H9 (cell line): ENCODE measurements around the gene KCNAB1. TPM values are rescaled to one million over a fixed set of nuclear protein-coding genes. Genes with fewer than 3 reads are reported as not detected.

Source experiments
- DNase-seq: peaks from one replicate; pipeline ENCODE4 v3.0.0-alpha.2; 2017
- H2AFZ ChIP-seq: one replicate; pipeline ENCODE4 v1.6.1; 2013; ENCODE audit warnings: mild to moderate bottlenecking, low read length, control low read depth, moderate library complexity
- H2AK5ac ChIP-seq: 2 replicates; pipeline ENCODE4 v1.6.1; 2013; ENCODE audit warnings: low read length, control low read depth, mixed read lengths; ENCODE audit not compliant: insufficient read length
- H2BK120ac ChIP-seq: one replicate; pipeline ENCODE4 v1.6.1; 2013; ENCODE audit warnings: low read depth, mild to moderate bottlenecking, low read length, control low read depth, inconsistent platforms; ENCODE audit not compliant: poor library complexity, severe bottlenecking
- H2BK12ac ChIP-seq: 2 replicates; pipeline ENCODE4 v1.6.1; 2013; ENCODE audit warnings: low read length, control low read depth, mixed read lengths, low read depth; ENCODE audit not compliant: insufficient read length
- H2BK15ac ChIP-seq: 2 replicates; pipeline ENCODE4 v1.6.1; 2013; ENCODE audit warnings: low read depth, low read length, control low read depth
- H2BK20ac ChIP-seq: one replicate; pipeline ENCODE4 v1.6.1; 2013; ENCODE audit warnings: low read depth, mild to moderate bottlenecking, low read length, control low read depth, inconsistent platforms; ENCODE audit not compliant: poor library complexity, severe bottlenecking
- H2BK5ac ChIP-seq: 2 replicates; pipeline ENCODE4 v1.6.1; 2013; ENCODE audit warnings: low read length, control low read depth, mixed read lengths; ENCODE audit not compliant: insufficient read length
- H3K14ac ChIP-seq: 2 replicates; pipeline ENCODE4 v1.6.1; 2013; ENCODE audit warnings: low read length, control low read depth; ENCODE audit not compliant: insufficient read depth
- H3K18ac ChIP-seq: 2 replicates; pipeline ENCODE4 v1.6.1; 2013; ENCODE audit warnings: low read depth, mild to moderate bottlenecking, mixed read lengths, low read length, control low read depth; ENCODE audit not compliant: insufficient read length
- H3K23ac ChIP-seq: 2 replicates; pipeline ENCODE4 v1.6.1; 2013; ENCODE audit warnings: low read length, control low read depth, mixed read lengths, low read depth; ENCODE audit not compliant: insufficient read length
- H3K23me2 ChIP-seq: 2 replicates; pipeline ENCODE4 v1.6.1; 2013; ENCODE audit warnings: low read depth, mild to moderate bottlenecking, mixed read lengths, low read length, control low read depth; ENCODE audit not compliant: insufficient read length, poor library complexity, severe bottlenecking
- H3K27ac ChIP-seq: 2 replicates; pipeline ENCODE4 v1.5.1; 2013; ENCODE audit warnings: low read length, control low read depth, mixed read lengths, low read depth; ENCODE audit not compliant: insufficient read length
- H3K27me3 ChIP-seq: 2 replicates; pipeline ENCODE4 v1.6.1; 2013; ENCODE audit warnings: low read length, control low read depth, inconsistent platforms; ENCODE audit not compliant: insufficient read depth
- H3K4ac ChIP-seq: 2 replicates; pipeline ENCODE4 v1.6.1; 2013; ENCODE audit warnings: low read depth, mild to moderate bottlenecking, control low read depth, inconsistent platforms, low read length, moderate library complexity
- H3K4me1 ChIP-seq: 2 replicates; pipeline ENCODE4 v1.6.1; 2013; ENCODE audit warnings: low read length, control low read depth, inconsistent platforms; ENCODE audit not compliant: insufficient read depth
- H3K4me2 ChIP-seq: 2 replicates; pipeline ENCODE4 v1.6.1; 2013; ENCODE audit warnings: low read length, control low read depth, mixed read lengths; ENCODE audit not compliant: insufficient read length, insufficient read depth
- H3K56ac ChIP-seq: 2 replicates; pipeline ENCODE4 v1.6.1; 2013; ENCODE audit warnings: low read depth, mild to moderate bottlenecking, mixed read lengths, low read length, control low read depth; ENCODE audit not compliant: insufficient read length
- H3K79me1 ChIP-seq: 2 replicates; pipeline ENCODE4 v1.6.1; 2013; ENCODE audit warnings: low read depth, mild to moderate bottlenecking, moderate library complexity, low read length, control low read depth, inconsistent platforms; ENCODE audit not compliant: insufficient read depth, poor library complexity, severe bottlenecking
- H3K79me2 ChIP-seq: 2 replicates; pipeline ENCODE4 v1.6.1; 2013; ENCODE audit warnings: low read length, control low read depth, inconsistent platforms; ENCODE audit not compliant: insufficient read depth
- H3K9ac ChIP-seq: 2 replicates; pipeline ENCODE4 v1.6.1; 2013; ENCODE audit warnings: low read length, control low read depth, mixed read lengths; ENCODE audit not compliant: insufficient read length; ENCODE audit errors: extremely low read depth
- H3K9me3 ChIP-seq: one replicate; pipeline ENCODE4 v1.6.1; 2013; ENCODE audit warnings: low read depth, low read length, inconsistent platforms; ENCODE audit not compliant: control insufficient read depth
- H3T11ph ChIP-seq: one replicate; pipeline ENCODE4 v1.6.1; 2013; ENCODE audit warnings: mild to moderate bottlenecking, low read length, control low read depth, inconsistent platforms
- H4K20me1 ChIP-seq: one replicate; pipeline ENCODE4 v1.6.1; 2013; ENCODE audit not compliant: control insufficient read depth, insufficient read length, insufficient read depth
- H4K5ac ChIP-seq: 2 replicates; pipeline ENCODE4 v1.6.1; 2013; ENCODE audit warnings: low read depth, mild to moderate bottlenecking, mixed read lengths, low read length, control low read depth; ENCODE audit not compliant: insufficient read length
- H4K8ac ChIP-seq: replicated peaks from 2 replicates; pipeline ENCODE4 v1.6.1; 2013; ENCODE audit warnings: low read length, control low read depth, mixed read lengths, low read depth; ENCODE audit not compliant: insufficient read length
- H4K91ac ChIP-seq: 2 replicates; pipeline ENCODE4 v1.6.1; 2013; ENCODE audit warnings: low read depth, mild to moderate bottlenecking, moderate library complexity, mixed read lengths, low read length, control low read depth; ENCODE audit not compliant: insufficient read length
- H3K27ac Mint-ChIP-seq, 3 experiments: 2 replicates in 2 of 3; 3 replicates in 1 of 3; pipeline ENCODE4 v1.8.0; 2020 to 2021; ENCODE audit warnings: mixed read lengths in 3 of 3, mild to moderate bottlenecking in 1 of 3, moderate library complexity in 1 of 3
- H3K27me3 Mint-ChIP-seq: 2 replicates; pipeline ENCODE4 v1.8.0; 2021; ENCODE audit warnings: low read depth, mild to moderate bottlenecking, moderate library complexity, mixed read lengths
- H3K36me3 Mint-ChIP-seq, 3 experiments: 2 replicates in 2 of 3; 3 replicates in 1 of 3; pipeline ENCODE4 v1.8.0; 2020 to 2021; ENCODE audit warnings: low read depth in 3 of 3, mixed read lengths in 3 of 3; ENCODE audit not compliant: insufficient read depth in 1 of 3
- H3K4me1 Mint-ChIP-seq, 2 experiments: 2 replicates each; pipeline ENCODE4 v1.8.0; 2020; ENCODE audit warnings: mixed read lengths in 2 of 2
- H3K4me3 Mint-ChIP-seq, 2 experiments: 2 replicates in 1 of 2; 3 replicates in 1 of 2; pipeline ENCODE4 v1.8.0; 2020 to 2021; ENCODE audit warnings: mild to moderate bottlenecking in 2 of 2, mixed read lengths in 2 of 2, moderate library complexity in 1 of 2
- H3K9me3 Mint-ChIP-seq, 2 experiments: 2 replicates in 1 of 2; 3 replicates in 1 of 2; pipeline ENCODE4 v1.8.0; 2020; ENCODE audit warnings: mild to moderate bottlenecking in 2 of 2, mixed read lengths in 2 of 2, moderate library complexity in 1 of 2
- CTCF ChIP-seq: fragments of 200-600 bp; sonication (generic); conservative IDR thresholded peaks from 3 replicates; pipeline ENCODE4 v1.8.0; 2021; ENCODE audit warnings: antibody characterized with exemption, mild to moderate bottlenecking
- WGBS: extraction: QIAGEN DNeasy Blood & Tissue Kit; methylation state at CpG from one replicate; pipeline ENCODE4 v1.1.7; 2013; ENCODE audit warnings: missing lambda C conversion rate, low lambda C conversion rate, mixed read lengths; ENCODE audit not compliant: insufficient read length; ENCODE audit errors: extremely low coverage; 5-methylcytosine and 5-hydroxymethylcytosine counted together
- total RNA-seq: library from RNA; stranded (reverse); gene quantifications from 2 replicates; pipeline ENCODE4 v1.2.1, GENCODE V29; 2021

Gene KCNAB1
- total RNA-seq, 1 experiment from 2014 or later = 3.7 TPM

GRCh38 chr3:156144060-156144459 lies 23.7 kb downstream of the KCNAB1 start:
- no peak for DNase-seq
- WGBS = no CpG with 5 or more reads among the region's 2 CpGs

More at GRCh38 chr3:156144060-156144459, 23.7 kb downstream of the KCNAB1 start:
- Histone ChIP-seq H3K18ac (no peak overlapping the region), H3K9ac (no peak overlapping the region), H4K91ac (no peak overlapping the region), H3K27me3 (no peaks in the 10 kb centered on the region), H4K20me1 (no peaks in the 10 kb centered on the region), H3K4me2 (no peak overlapping the region), H3K23me2 (no peaks in the 10 kb centered on the region), H3K79me2 (no peaks in the 10 kb centered on the region), H3K4me1 (no peaks in the 10 kb centered on the region), H3T11ph (no peak overlapping the region), H3K9me3 (no peaks in the 10 kb centered on the region), H3K14ac (no peak overlapping the region), H2BK120ac (no peak overlapping the region), H2AFZ (no peak overlapping the region), H2BK12ac (no peak overlapping the region), H3K23ac (no peak overlapping the region), H4K5ac (no peak overlapping the region), H3K27ac (no peak overlapping the region), H3K56ac (no peak overlapping the region), H2BK5ac (no peak overlapping the region), H4K8ac (no peak overlapping the region), H3K4ac (no peak overlapping the region), H3K79me1 (no peaks in the 10 kb centered on the region), H2BK15ac (no peak overlapping the region), H2BK20ac (no peak overlapping the region), H2AK5ac (no peak overlapping the region)
- Mint-ChIP-seq H3K27me3 (no peaks in the 10 kb centered on the region), H3K27ac (no peak overlapping the region), H3K4me1 (no peaks in the 10 kb centered on the region), H3K9me3 (no peaks in the 10 kb centered on the region), H3K36me3 (no peaks in the 10 kb centered on the region), H3K4me3 (no peak overlapping the region)
- no peak for TF ChIP-seq CTCF
